HEK293 (cell line): ENCODE data around the gene CDC27.
A peak's percentile ranks its signal among the peaks of the same experiment; 100 is the strongest.

Experiments
- BCL11B ChIP-seq: fragments of 450-650 bp; formaldehyde crosslinking; IDR thresholded peaks from 2 replicates; pipeline ENCODE4 v1.5.1; 2016; ENCODE audit warnings: low read depth, missing biosample characterization, missing genetic modification characterization
- CTCF ChIP-seq: fragments of 450-650 bp; formaldehyde crosslinking; IDR thresholded peaks from 2 replicates; pipeline ENCODE4 v1.5.1; 2016; ENCODE audit warnings: missing biosample characterization, missing genetic modification characterization
- ELK4 ChIP-seq: IDR thresholded peaks from 2 replicates; pipeline ENCODE4 v1.6.1; 2011; ENCODE audit warnings: mild to moderate bottlenecking, low read depth, low read length, borderline replicate concordance
- GLI2 ChIP-seq: fragments of 450-650 bp; formaldehyde crosslinking; IDR thresholded peaks from 2 replicates; pipeline ENCODE4; 2017; ENCODE audit warnings: missing biosample characterization, missing genetic modification characterization, low read depth, borderline replicate concordance
- GLIS1 ChIP-seq: fragments of 450-650 bp; formaldehyde crosslinking; IDR thresholded peaks from 2 replicates; pipeline ENCODE4 v1.5.1; 2016; ENCODE audit warnings: missing biosample characterization, missing genetic modification characterization
- HOXC10 ChIP-seq: sonication (generic); formaldehyde crosslinking; IDR thresholded peaks from 2 replicates; pipeline ENCODE4 v1.8.1; 2023; ENCODE audit warnings: mild to moderate bottlenecking, missing genetic modification reagents
- INSM2 ChIP-seq: fragments of 450-650 bp; formaldehyde crosslinking; IDR thresholded peaks from 2 replicates; pipeline ENCODE4 v1.5.1; 2016; ENCODE audit warnings: missing biosample characterization, missing genetic modification characterization
- KLF1 ChIP-seq: fragments of 450-650 bp; formaldehyde crosslinking; IDR thresholded peaks from 2 replicates; pipeline ENCODE4 v1.5.1; 2016; ENCODE audit warnings: missing biosample characterization, missing genetic modification characterization
- KLF8 ChIP-seq: fragments of 450-650 bp; formaldehyde crosslinking; IDR thresholded peaks from 2 replicates; pipeline ENCODE4 v1.5.1; 2016; ENCODE audit warnings: missing biosample characterization, missing genetic modification characterization
- MZF1 ChIP-seq: fragments of 450-650 bp; formaldehyde crosslinking; IDR thresholded peaks from 2 replicates; pipeline ENCODE4 v1.5.1; 2017; ENCODE audit warnings: missing biosample characterization, missing genetic modification characterization, borderline replicate concordance
- OVOL3 ChIP-seq: fragments of 450-650 bp; formaldehyde crosslinking; IDR thresholded peaks from 2 replicates; pipeline ENCODE4 v1.5.1; 2016; ENCODE audit warnings: missing biosample characterization, missing genetic modification characterization
- PRDM1 ChIP-seq: fragments of 450-650 bp; formaldehyde crosslinking; IDR thresholded peaks from 2 replicates; pipeline ENCODE4; 2016; ENCODE audit warnings: missing biosample characterization, missing genetic modification characterization
- PRDM10 ChIP-seq: fragments of 450-650 bp; formaldehyde crosslinking; IDR thresholded peaks from 2 replicates; pipeline ENCODE4 v1.5.1; 2016; ENCODE audit warnings: missing biosample characterization, missing genetic modification characterization
- RBAK ChIP-seq: fragments of 450-650 bp; formaldehyde crosslinking; IDR thresholded peaks from 2 replicates; pipeline ENCODE4 v1.5.1; 2016; ENCODE audit warnings: missing biosample characterization, missing genetic modification characterization
- TRIM28 ChIP-seq: IDR thresholded peaks from 2 replicates; pipeline ENCODE4 v1.6.1; 2011; ENCODE audit warnings: low read length, control low read depth, borderline replicate concordance
- ZNF157 ChIP-seq: fragments of 450-650 bp; formaldehyde crosslinking; IDR thresholded peaks from 2 replicates; pipeline ENCODE4 v1.5.1; 2016; ENCODE audit warnings: missing biosample characterization, missing genetic modification characterization
- ZNF175 ChIP-seq: fragments of 450-650 bp; formaldehyde crosslinking; IDR thresholded peaks from 2 replicates; pipeline ENCODE4 v1.5.1; 2016; ENCODE audit warnings: missing biosample characterization, missing genetic modification characterization
- ZNF184 ChIP-seq: fragments of 450-650 bp; IDR thresholded peaks from 2 replicates; pipeline ENCODE4 v1.5.1; 2018; ENCODE audit warnings: missing biosample characterization, mild to moderate bottlenecking, missing genetic modification characterization
- ZNF2 ChIP-seq: fragments of 450-650 bp; formaldehyde crosslinking; IDR thresholded peaks from 2 replicates; pipeline ENCODE4 v1.5.1; 2016; ENCODE audit warnings: missing biosample characterization, missing genetic modification characterization
- ZNF202 ChIP-seq: fragments of 450-650 bp; formaldehyde crosslinking; IDR thresholded peaks from 2 replicates; pipeline ENCODE4 v1.5.1; 2016; ENCODE audit warnings: missing biosample characterization, missing genetic modification characterization, borderline replicate concordance
- ZNF37A ChIP-seq: fragments of 450-650 bp; IDR thresholded peaks from 2 replicates; pipeline ENCODE4 v1.5.1; 2018; ENCODE audit warnings: missing biosample characterization, missing genetic modification characterization
- ZNF501 ChIP-seq: fragments of 450-650 bp; formaldehyde crosslinking; IDR thresholded peaks from 2 replicates; pipeline ENCODE4 v1.5.1; 2016; ENCODE audit warnings: missing biosample characterization, missing genetic modification characterization
- ZNF529 ChIP-seq: fragments of 450-650 bp; formaldehyde crosslinking; IDR thresholded peaks from 2 replicates; pipeline ENCODE4 v1.5.1; 2017; ENCODE audit warnings: missing genetic modification characterization, missing biosample characterization; ENCODE audit not compliant: insufficient replicate concordance
- ZNF580 ChIP-seq: fragments of 450-650 bp; formaldehyde crosslinking; IDR thresholded peaks from 2 replicates; pipeline ENCODE4 v1.5.1; 2016; ENCODE audit warnings: missing biosample characterization, missing genetic modification characterization
- ZNF791 ChIP-seq: fragments of 450-650 bp; formaldehyde crosslinking; IDR thresholded peaks from 2 replicates; pipeline ENCODE4 v1.5.1; 2016; ENCODE audit warnings: missing biosample characterization, missing genetic modification characterization
- ZSCAN16 ChIP-seq: fragments of 450-650 bp; formaldehyde crosslinking; IDR thresholded peaks from 2 replicates; pipeline ENCODE4 v1.5.1; 2016; ENCODE audit warnings: missing biosample characterization, missing genetic modification characterization
- ZSCAN4 ChIP-seq: fragments of 450-650 bp; formaldehyde crosslinking; IDR thresholded peaks from 2 replicates; pipeline ENCODE4 v1.5.1; 2017; ENCODE audit warnings: missing biosample characterization, missing genetic modification characterization
- ZSCAN5A ChIP-seq: fragments of 450-650 bp; formaldehyde crosslinking; IDR thresholded peaks from 2 replicates; pipeline ENCODE4 v1.5.1; 2016; ENCODE audit warnings: missing biosample characterization, missing genetic modification characterization

The CDC27 gene

GRCh38 chr17:47188876-47189731 is at the start of gene CDC27 (continued):
- peak; percentile 60 for TF ChIP-seq GLIS1 (tag by site-specific recombination)
- peak; percentile 93 for TF ChIP-seq KLF1 (tag by site-specific recombination)
- no peak for TF ChIP-seq ZNF202
- TF ChIP-seq ZSCAN16, result no peak
- no peak for TF ChIP-seq ZNF37A (tag by site-specific recombination)
- peak; percentile 71 for TF ChIP-seq BCL11B (tag by site-specific recombination)
- TF ChIP-seq ZNF791 (tag by site-specific recombination), result no peak
- peak; percentile 65 for TF ChIP-seq ZNF580
- TF ChIP-seq CTCF (tag by site-specific recombination), result no peak; the same call in 1 of the 2 replicates
- peak; percentile 97 for TF ChIP-seq OVOL3 (tag by site-specific recombination)
- peak; percentile 76 for TF ChIP-seq PRDM10 (tag by site-specific recombination)
- TF ChIP-seq ZNF175, result no peak
- TF ChIP-seq ELK4, result no peak
- TF ChIP-seq MZF1 (tag by site-specific recombination), result peak; percentile 27; the same call in 1 of the 2 replicates
- no peak; the same call in 1 of the 2 replicates for TF ChIP-seq ZSCAN4 (tag by site-specific recombination)
- no peak for TF ChIP-seq RBAK (tag by site-specific recombination)
- 0 out of 2 replicates have a peak, but pooled peaks have one; percentile 84 for TF ChIP-seq HOXC10 (CRISPR knock-in tag)
- TF ChIP-seq PRDM1 (tag by site-specific recombination), result no peak
- peak; percentile 71 for TF ChIP-seq KLF8
- TF ChIP-seq ZNF501, result peak; percentile 94
- peak; percentile 63; the same call in 1 of the 2 replicates for TF ChIP-seq INSM2 (tag by site-specific recombination)
- peak; percentile 89; the same call in 1 of the 2 replicates for TF ChIP-seq ZSCAN5A (tag by site-specific recombination)
- TF ChIP-seq TRIM28, result peak; percentile 44; the same call in 1 of the 2 replicates
- no peak for TF ChIP-seq ZNF529
- TF ChIP-seq ZNF157 (tag by site-specific recombination), result no peak
- peak; percentile 77; the same call in 1 of the 2 replicates for TF ChIP-seq ZNF184 (tag by site-specific recombination)
- no peak for TF ChIP-seq GLI2
- TF ChIP-seq ZNF2 (tag by site-specific recombination), result peak; percentile 88
